Epidermal melanocyte (primary cell): ENCODE results near the gene POLL.
A peak's percentile ranks its signal among the peaks of the same experiment; 100 is the strongest.
"Not testable (repeated sequence)": the region's sequence is repeated elsewhere in the genome, so short reads cannot be mapped to it uniquely, and the experiment has no call there.

ENCODE experiments used
- DNase-seq: peaks from one replicate; pipeline ENCODE4 v3.0.0; 2011; ENCODE audit warnings: low spot score; ENCODE audit not compliant: insufficient read length

Gene POLL

GRCh38 chr10:101587725-101588653, at the start of gene POLL, which contains the start of gene DPCD:
Gene POLL (minus strand): TSS chr10:101588257. CDS start chr10:101587360, 897 bp downstream.
Gene DPCD (plus strand): TSS chr10:101588321. CDS start chr10:101588337, 16 bp downstream.
- DNase-seq: peak; percentile 98

DNA sequence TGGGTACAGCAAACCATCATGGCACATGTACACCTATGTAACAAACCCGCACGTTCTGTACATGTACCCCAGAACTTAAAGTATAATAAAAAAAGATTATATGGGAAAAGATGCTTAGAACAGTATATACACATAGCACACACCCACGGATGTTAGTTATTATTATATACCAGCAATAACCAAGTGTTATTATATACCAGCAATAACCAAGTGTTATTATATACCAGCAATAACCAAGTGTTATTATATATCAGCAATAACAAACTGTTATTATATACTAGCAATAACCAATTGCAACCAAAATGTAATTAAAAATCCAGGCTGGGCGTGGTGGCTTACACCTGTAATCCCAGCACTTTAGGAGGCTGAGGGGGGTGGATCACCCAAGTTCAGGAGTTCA, 45.5 kb upstream of the POLL start:
- DNase-seq: not testable (repeated sequence)

DNA sequence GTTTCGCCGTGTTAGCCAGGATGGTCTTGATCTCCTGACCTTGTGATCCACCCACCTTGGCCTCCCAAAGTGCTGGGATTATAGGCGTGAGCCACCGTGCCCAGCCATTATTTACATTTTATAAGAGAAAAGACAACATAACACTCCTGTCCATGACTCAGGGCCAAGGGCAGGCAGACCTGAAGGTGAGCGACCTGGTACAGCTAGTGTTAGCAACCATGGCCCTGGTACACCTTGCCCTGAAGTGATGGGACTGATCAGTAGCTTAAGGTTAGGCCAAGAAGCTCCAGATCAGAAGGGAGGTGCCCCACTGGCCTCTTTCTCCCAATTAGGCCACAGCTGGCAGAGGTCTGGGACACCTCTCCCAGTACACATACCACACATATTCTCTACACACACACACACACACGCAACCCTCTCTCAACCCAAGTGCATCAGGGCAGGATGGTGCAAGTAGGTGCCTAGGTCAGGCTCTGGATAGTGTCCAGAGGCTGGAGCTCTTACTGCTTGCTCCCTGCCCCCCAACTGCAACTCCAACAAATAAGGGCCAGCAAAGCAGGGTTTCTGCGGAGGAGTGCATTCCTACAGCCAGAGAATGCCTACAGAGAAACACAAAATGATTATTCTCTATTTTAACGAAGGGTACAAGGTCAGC, 43.9 kb upstream of the POLL start:
- no peak for DNase-seq

DNA sequence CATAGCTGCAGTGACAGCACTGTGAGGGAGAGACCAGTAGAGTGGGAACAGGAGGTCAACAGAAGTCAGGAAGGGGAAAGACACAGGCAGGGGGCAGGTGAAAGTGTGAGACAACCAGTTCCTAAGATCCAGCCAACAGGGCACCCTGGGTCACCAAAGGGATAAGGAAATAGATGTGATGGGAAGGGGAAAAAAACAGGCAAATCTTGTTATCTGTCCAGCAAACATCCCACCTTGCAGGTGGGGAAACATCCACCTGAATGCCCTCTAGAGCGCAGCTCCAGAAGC, 42.5 kb upstream of the POLL start:
- DNase-seq: no peak

DNA sequence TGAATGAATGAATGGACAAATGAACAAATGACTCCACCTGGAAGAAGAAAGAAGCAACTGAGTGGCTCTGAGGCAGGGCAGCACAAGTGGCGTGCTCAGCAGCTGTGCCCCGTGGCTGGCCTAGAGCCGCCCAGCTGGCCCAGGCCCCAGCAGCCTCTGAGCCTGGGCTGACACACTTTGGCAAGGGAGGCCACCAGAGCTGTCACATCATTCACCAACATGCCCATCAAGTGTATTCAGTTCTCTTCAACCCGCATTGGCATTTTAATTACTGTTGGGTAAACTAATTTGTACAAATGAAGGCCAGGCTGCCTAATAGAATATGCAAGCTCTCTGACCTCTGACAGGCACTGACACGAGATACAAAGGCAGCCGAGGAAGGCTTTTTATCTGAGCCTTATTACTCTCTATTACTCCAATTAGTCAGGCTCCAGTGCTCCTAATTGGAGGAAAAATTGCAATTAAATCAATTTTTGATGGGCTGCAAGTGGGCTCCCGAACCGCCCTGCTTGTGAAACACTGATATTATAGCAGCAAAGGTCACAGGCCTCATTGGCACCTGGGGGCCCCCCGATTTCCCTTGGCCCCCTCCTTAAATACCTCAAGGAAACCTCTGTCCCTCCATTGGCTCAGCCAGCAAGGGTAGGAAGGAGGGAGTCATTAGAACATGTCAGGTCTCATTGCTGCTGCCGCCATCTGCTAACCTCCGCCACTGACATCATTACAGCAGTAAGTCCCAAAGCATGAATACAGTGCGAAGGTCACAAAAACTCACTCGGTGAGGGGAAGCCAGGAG, 42.0 kb upstream of the POLL start:
- DNase-seq: no peak

GRCh38 chr10:101625821-101626412, 37.9 kb upstream of the POLL start:
- no peak for DNase-seq

GRCh38 chr10:101624526-101625102, 36.6 kb upstream of the POLL start:
- DNase-seq: no peak

GRCh38 chr10:101623528-101623927, 35.5 kb upstream of the POLL start:
- no peak for DNase-seq

GRCh38 chr10:101619983-101620382, 31.9 kb upstream of the POLL start:
- no peak for DNase-seq

DNA sequence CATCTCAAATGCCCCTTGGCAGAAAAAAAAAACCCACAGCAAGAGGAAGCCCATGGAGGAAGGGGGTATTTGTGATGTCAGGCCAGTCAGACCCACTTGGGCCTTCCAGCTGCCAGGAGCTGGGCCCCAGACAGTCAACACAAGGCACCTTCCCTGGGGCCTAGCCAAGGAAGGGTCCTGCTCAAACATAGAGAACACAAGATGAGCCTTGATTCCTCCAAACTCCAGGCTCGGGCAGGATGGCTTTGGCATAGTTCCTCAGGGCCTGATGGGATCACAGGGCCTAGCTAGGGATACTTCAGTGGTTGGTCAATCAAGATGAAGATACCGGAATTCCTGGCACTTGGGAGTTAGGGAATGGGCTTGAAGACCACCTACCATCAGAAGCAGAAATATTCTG, 30.8 kb upstream of the POLL start:
- DNase-seq: no peak

GRCh38 chr10:101617824-101618568, 29.9 kb upstream of the POLL start:
- no peak for DNase-seq

DNA sequence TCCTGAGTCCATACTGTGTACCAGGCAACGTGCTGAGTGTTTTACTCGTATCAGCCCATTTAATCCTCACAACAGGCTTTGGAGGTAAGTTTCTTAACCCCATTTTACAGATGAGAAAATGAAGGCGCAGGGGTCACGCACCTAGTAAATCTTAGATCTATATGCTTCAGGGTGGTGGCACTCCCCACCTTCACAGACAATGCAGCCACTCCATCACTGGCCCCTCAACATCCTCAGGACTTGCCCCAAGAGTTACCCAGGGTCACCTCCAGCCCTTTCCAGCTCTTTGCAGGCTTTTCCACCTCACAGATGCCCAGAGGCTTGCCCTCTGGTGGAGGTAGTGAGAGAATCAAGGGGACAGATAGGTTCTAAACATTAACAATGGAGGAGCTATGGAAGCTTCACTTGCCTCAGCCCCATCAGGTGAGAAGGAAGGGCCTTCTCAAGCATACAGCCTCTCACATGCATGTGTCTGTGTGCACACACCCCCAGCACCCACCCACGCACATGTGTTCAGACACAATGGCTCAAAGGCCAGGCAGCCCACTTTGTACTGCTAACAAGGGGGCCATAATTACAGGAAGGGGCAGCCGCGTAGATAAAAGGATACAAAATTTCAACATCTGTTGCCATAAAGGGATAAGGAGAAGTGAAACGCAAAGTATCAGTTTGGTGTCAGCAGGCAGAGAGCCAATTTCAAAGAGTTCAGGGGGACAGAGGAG, 29.2 kb upstream of the POLL start:
- DNase-seq: no peak

DNA sequence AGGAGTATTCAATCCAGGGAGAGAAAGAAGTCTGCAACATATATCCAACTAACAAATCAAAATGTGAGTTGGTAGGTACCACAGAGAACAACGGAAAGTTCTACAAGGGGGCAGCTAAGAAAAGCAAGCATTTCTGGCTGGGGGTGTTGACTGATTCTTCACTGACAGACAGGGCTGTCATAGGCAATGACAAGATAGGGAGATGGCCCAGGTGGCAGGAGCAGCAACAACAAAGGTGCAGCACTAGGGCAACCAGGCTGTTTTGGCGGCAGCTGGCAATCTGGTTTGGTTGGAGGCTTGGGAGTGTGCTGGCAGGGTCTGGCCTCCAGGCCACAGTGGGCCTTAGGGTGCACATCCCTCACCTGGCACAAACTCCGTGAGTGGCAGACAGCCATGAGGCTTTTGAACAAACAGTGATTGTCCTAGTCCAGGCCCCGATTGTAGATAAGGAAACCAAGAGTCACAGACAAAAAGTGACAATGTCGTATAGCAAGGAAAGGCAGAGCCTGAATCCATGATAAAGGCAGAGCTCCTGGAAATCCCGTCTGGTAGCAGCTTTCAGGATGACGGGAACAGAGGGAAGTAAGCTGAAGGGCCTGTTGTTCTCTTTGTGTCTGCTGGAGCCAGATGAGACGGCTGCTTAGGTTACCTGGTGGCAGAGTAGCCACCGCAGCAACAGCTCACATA, 28.5 kb upstream of the POLL start:
- no peak for DNase-seq

- DNase-seq: no peak
These were observed 27.6 kb upstream of the POLL start for GRCh38 chr10:101615525-101616116.

DNA sequence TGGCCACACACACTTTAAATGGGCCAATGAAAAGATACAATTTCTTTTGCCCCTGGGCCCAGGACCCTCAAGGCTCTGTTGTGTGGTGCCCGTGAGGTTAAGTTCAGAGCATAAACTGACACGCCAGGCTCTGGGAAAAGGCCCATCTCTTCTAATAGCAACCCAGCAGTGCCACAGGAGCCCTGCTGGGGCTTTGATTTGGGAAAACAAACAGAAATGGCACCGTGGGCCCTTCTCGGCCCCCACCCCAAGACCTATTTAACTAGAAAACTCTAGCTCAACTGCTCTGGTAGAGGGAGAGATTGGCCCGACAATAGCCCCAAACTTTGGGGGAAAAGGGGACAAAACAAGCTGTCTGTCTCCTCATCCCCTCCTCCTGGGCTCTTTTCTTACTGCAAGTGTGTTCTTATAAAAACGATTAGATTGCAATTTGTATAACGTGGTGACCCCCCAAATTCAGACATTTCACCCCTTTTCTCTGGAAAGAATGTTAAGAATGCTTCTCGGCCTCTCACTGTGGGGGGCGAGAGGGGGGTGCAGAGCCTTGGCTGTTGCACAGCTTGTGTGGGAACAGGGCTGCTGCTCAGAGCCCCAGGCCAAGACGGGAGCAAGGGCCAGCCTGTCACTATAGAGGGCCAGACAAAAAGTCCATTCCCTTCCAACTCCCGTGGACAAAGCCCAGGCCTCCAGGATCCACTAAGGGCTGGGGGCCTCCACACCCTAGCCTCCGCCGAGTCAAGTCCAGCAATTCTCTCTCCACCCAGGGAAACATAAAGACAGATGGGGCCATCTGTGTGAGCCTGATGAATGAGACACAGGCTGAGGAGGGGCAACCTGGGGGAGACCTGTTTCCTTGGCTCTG, 26.8 kb upstream of the POLL start:
- no peak for DNase-seq

GRCh38 chr10:101613646-101614045, 25.6 kb upstream of the POLL start:
- no peak for DNase-seq

- DNase-seq: no peak
These were observed 24.8 kb upstream of the POLL start for GRCh38 chr10:101612872-101613271.

DNA sequence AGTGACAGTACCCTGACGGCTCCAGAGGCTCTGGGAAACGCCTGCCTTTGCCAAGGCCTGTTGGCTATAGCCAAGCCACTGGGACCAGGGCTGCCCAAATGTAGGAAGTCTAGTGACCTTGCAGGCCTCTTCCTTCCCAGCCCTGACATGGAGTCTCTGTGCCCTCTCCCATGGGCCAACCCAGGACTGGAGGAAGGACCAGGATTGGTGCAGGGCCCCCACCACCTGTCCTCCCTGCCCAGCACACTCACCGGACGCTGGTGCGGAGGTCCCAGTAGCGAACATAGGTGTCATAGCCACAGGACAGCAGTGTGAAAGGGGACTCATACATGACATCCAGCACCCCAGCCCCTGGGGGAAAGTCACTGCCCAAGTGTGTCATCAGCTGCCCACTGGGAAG, 24.0 kb upstream of the POLL start:
- no peak for DNase-seq
